GM21528 (cell line): Measurements from ENCODE around the gene BARHL2.

Experiments used
- ATAC-seq: cut with Tn5 transposase; IDR thresholded peaks from one replicate; pipeline ENCODE4 v1.9.1; 2021; ENCODE audit warnings: mild to moderate bottlenecking, moderate library complexity; ENCODE audit not compliant: unreplicated experiment, low FRiP score

The BARHL2 gene

GRCh38 chr1:90716552-90717355 is at the start of gene BARHL2:
Gene BARHL2 (minus strand): TSS chr1:90717302. CDS start chr1:90717195, 107 bp downstream.
- ATAC-seq = no peak

- no peak for ATAC-seq
These were observed 46.8 kb upstream of the BARHL2 start for GRCh38 chr1:90763930-90764329.

- ATAC-seq = no peak
These were observed 46.4 kb upstream of the BARHL2 start for GRCh38 chr1:90763506-90763905.

GRCh38 chr1:90761781-90762589 is 44.9 kb upstream of the BARHL2 start:
- no peak for ATAC-seq

GRCh38 chr1:90761156-90761555 is 44.1 kb upstream of the BARHL2 start:
- no peak for ATAC-seq

- ATAC-seq = no peak
These were observed 36.5 kb upstream of the BARHL2 start for GRCh38 chr1:90753556-90753955.

- ATAC-seq = no peak
These were observed 31.6 kb upstream of the BARHL2 start for GRCh38 chr1:90748668-90749067.

- no peak for ATAC-seq
These were observed 29.8 kb upstream of the BARHL2 start for GRCh38 chr1:90746857-90747256.

GRCh38 chr1:90745972-90746371 is 28.9 kb upstream of the BARHL2 start:
- no peak for ATAC-seq

- ATAC-seq = no peak
These were observed 15.0 kb upstream of the BARHL2 start for GRCh38 chr1:90732136-90732535.

- no peak for ATAC-seq
These were observed 14.4 kb upstream of the BARHL2 start for GRCh38 chr1:90731382-90732050.

- ATAC-seq = no peak
These were observed 13.3 kb upstream of the BARHL2 start for GRCh38 chr1:90730243-90731022.

GRCh38 chr1:90729504-90730242 is 12.6 kb upstream of the BARHL2 start:
- no peak for ATAC-seq

GRCh38 chr1:90728502-90729287 is 11.6 kb upstream of the BARHL2 start:
- no peak for ATAC-seq

GRCh38 chr1:90727917-90728501 is 10.9 kb upstream of the BARHL2 start:
- ATAC-seq = no peak

- ATAC-seq = no peak
These were observed 9.9 kb upstream of the BARHL2 start for GRCh38 chr1:90726986-90727480.

- no peak for ATAC-seq
These were observed 9.4 kb upstream of the BARHL2 start for GRCh38 chr1:90726425-90726985.
